Loucy (cell line): ENCODE measurements around the gene HOXC5.

Source experiments
- EZH2phosphoT487 ChIP-seq: fragments of 200-600 bp; IDR thresholded peaks from 2 replicates; pipeline ENCODE4 v1.6.1; 2018; ENCODE audit warnings: antibody characterized with exemption, mild to moderate bottlenecking, moderate library complexity, borderline replicate concordance
- TF ChIP-seq, protein P1 (sequence below): fragments of 200-600 bp; sonication (generic); conservative IDR thresholded peaks from 2 replicates; pipeline ENCODE4 v1.5.1; 2014; ENCODE audit warnings: mild to moderate bottlenecking, antibody characterized with exemption, low read length

DNA sequence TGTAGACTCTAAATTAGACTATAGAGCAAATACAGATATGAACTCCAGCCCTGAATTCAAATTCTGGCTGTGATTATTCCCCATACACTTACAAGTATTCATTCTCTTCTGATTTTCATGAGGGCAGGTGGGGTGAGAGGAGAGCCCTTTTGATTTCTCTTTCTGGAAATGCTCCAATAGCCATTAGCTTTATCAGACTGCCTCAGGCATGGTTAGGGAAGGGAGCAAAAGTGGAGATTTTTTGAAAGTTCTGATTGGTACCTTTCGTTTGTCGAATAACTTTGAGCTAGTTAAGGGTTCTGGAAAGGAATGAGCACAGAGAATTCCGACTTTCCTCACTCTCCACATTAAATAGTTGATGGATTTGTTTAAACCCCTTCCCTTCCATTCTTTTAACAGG, 7.8 kb downstream of the HOXC5 start:
- TF ChIP-seq, protein P1, sequence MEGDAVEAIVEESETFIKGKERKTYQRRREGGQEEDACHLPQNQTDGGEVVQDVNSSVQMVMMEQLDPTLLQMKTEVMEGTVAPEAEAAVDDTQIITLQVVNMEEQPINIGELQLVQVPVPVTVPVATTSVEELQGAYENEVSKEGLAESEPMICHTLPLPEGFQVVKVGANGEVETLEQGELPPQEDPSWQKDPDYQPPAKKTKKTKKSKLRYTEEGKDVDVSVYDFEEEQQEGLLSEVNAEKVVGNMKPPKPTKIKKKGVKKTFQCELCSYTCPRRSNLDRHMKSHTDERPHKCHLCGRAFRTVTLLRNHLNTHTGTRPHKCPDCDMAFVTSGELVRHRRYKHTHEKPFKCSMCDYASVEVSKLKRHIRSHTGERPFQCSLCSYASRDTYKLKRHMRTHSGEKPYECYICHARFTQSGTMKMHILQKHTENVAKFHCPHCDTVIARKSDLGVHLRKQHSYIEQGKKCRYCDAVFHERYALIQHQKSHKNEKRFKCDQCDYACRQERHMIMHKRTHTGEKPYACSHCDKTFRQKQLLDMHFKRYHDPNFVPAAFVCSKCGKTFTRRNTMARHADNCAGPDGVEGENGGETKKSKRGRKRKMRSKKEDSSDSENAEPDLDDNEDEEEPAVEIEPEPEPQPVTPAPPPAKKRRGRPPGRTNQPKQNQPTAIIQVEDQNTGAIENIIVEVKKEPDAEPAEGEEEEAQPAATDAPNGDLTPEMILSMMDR, result no peak
- no peak for TF ChIP-seq EZH2phosphoT487
